AG04450 (cell line): ENCODE results near the gene ZBTB5. TPM values are rescaled to one million over a fixed set of nuclear protein-coding genes. Genes with fewer than 3 reads are reported as not detected.

ENCODE experiments used
- CTCF ChIA-PET: fragments of 300-600, 350-600 bp; formaldehyde crosslinking; extraction: SDS; loops from one replicate; lab custom pipeline; 2022; ENCODE audit warnings: antibody characterized with exemption, inconsistent platforms; lab: Charles Lee
- POLR2A ChIA-PET: fragments of 350-600 bp; formaldehyde crosslinking; extraction: SDS; loops from one replicate; lab custom pipeline; 2021; ENCODE audit warnings: antibody characterized with exemption, inconsistent platforms; lab: Yijun Ruan, JAX
- DNase-seq: peaks from one replicate; pipeline ENCODE4 v3.0.0-alpha.2; 2011; ENCODE audit warnings: low read depth, low spot score
- H3K27ac ChIP-seq: one replicate; pipeline ENCODE4 v1.5.1; 2012; ENCODE audit warnings: low read depth, low read length, control low read depth
- H3K27me3 ChIP-seq: one replicate; pipeline ENCODE4 v1.6.0; 2012; ENCODE audit warnings: low read length; ENCODE audit not compliant: control insufficient read depth, insufficient read depth
- H3K4me3 ChIP-seq: 2 replicates; pipeline ENCODE4 v1.5.1; 2011; ENCODE audit warnings: mild to moderate bottlenecking, low read depth, low read length, control low read depth
- H3K9me3 ChIP-seq: 2 replicates; pipeline ENCODE4 v1.5.1; 2012; ENCODE audit warnings: low read length; ENCODE audit not compliant: control insufficient read depth, insufficient read depth
- polyA plus RNA-seq: library from polyadenylated mRNA; depleted of rRNA; stranded (reverse); fragments of >200 nt; gene quantifications from 2 replicates; pipeline ENCODE4 v1.2.3, GENCODE V29; 2011
- TF ChIP-seq, protein P1 (sequence below): IDR thresholded peaks from 2 replicates; pipeline ENCODE4 v1.5.1; 2011; ENCODE audit warnings: low read depth, low read length, control low read depth, inconsistent platforms

Gene ZBTB5
- polyA plus RNA-seq, 1 experiment: 10.9 TPM

DNA sequence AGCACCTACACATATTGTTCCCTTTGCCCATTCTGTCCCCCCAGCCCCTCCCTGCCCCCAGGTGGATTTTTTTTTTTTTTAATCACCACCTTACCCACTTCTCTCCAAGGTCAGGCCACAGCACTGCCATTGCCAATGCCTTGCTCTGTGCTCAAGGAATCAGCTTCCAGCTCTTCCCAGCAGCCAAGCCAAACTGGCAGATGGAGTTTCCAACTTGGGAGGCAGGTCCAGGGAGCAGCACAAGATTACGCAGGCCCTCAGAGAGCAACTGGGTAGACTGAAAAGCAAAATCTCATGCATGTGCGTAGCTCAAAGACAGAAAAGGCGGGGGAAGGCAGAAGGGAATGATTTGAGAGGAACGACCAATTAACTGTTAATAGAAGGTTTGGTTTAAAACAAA is 27.6 kb downstream of the ZBTB5 start:
- ChIA-PET CTCF (no interaction called here), POLR2A (interaction anchor here (0.7 kb wide), 1 partner anchor 24 kb away, joined by 3 read pairs; no protein-coding TSS in a partner anchor)
- H3K4me3 ChIP-seq: no peak overlapping the region
- no peak for DNase-seq
- TF ChIP-seq, protein P1, sequence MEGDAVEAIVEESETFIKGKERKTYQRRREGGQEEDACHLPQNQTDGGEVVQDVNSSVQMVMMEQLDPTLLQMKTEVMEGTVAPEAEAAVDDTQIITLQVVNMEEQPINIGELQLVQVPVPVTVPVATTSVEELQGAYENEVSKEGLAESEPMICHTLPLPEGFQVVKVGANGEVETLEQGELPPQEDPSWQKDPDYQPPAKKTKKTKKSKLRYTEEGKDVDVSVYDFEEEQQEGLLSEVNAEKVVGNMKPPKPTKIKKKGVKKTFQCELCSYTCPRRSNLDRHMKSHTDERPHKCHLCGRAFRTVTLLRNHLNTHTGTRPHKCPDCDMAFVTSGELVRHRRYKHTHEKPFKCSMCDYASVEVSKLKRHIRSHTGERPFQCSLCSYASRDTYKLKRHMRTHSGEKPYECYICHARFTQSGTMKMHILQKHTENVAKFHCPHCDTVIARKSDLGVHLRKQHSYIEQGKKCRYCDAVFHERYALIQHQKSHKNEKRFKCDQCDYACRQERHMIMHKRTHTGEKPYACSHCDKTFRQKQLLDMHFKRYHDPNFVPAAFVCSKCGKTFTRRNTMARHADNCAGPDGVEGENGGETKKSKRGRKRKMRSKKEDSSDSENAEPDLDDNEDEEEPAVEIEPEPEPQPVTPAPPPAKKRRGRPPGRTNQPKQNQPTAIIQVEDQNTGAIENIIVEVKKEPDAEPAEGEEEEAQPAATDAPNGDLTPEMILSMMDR: no peak
- H3K27ac ChIP-seq: no peak overlapping the region
- no peaks in the 10 kb centered on the region; the same call in 1 of the 2 replicates for H3K9me3 ChIP-seq
- H3K27me3 ChIP-seq: no peaks in the 10 kb centered on the region

DNA sequence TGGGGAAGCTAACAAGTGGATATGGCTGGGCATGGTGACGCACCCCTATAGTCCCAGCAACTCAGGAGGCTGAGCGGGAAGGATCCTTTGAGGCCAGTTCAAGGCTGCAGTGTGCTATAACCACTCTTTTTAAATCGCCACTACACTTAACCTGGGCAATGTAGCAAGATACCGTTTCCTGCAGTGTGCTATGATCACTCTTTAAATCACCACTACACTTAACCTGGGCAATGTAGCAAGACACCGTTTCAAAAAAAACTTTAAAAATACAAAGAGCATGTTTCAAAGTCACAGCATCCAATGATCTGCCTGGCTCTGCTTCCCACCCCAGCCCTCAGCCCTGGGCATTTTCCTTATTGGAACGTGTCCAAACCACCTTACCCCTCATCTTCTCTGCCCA is 28.2 kb downstream of the ZBTB5 start:
- Histone ChIP-seq H3K4me3 (no peak overlapping the region), H3K27ac (no peak overlapping the region), H3K9me3 (no peaks in the 10 kb centered on the region; the same call in 1 of the 2 replicates), H3K27me3 (no peaks in the 10 kb centered on the region)
- CTCF ChIA-PET: no interaction called here
- DNase-seq: no peak
- POLR2A ChIA-PET: no interaction called here
- TF ChIP-seq, protein P1: no peak

DNA sequence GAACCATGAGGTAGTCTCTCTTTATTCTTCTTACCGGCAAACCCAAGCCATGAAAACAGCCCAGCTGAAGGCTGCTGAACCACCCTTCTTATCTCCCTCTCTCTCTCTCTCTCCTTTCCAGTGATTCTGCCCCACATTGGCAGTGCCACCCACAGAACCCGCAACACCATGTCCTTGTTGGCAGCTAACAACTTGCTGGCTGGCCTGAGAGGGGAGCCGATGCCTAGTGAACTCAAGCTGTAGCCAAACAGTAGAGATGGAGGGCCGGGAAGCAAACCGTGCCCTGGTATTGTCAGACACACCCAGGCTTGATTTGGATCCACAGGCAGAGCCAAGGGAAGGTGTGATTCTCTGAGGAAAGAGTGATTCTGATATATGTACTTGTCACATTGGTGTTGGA is 28.7 kb downstream of the ZBTB5 start:
- CTCF ChIA-PET: no interaction called here
- TF ChIP-seq, protein P1: no peak
- POLR2A ChIA-PET: no interaction called here

DNA sequence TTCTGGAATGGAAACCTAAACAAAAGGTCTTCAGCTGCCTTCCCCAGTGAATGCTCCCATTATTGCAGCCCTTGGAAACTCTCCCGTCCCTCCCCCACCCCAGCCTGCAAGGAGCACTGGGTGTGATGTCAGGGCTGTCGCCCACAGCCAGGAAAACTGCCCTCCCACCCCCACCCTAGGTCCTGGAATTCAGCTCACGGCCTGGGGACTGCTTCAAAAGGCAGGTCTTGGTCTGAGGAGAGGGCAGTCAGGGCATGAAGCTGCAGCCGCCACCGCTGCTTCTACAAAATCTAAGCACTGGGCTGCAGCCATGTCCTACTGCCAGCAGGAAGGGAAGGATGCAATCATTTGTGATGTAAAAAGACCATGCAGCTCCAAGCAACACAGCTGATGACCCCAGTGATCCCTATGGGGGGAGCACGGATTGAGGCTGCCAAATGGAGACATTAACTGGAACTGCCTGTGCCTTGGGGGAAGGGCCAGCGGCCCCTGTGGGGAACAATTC is 31.3 kb downstream of the ZBTB5 start:
- no peak for DNase-seq
- Histone ChIP-seq H3K9me3 (no peaks in the 10 kb centered on the region), H3K27ac (peak overlapping the region; percentile 11), H3K4me3 (no peak overlapping the region), H3K27me3 (no peaks in the 10 kb centered on the region)
- ChIA-PET POLR2A (no interaction called here), CTCF (no interaction called here)
- TF ChIP-seq, protein P1: no peak

More for the DNA sequence above, 28.7 kb downstream of the ZBTB5 start:
- Histone ChIP-seq H3K27ac (no peak overlapping the region), H3K27me3 (no peaks in the 10 kb centered on the region), H3K9me3 (no peaks in the 10 kb centered on the region), H3K4me3 (no peak overlapping the region)
- DNase-seq: no peak

DNA sequence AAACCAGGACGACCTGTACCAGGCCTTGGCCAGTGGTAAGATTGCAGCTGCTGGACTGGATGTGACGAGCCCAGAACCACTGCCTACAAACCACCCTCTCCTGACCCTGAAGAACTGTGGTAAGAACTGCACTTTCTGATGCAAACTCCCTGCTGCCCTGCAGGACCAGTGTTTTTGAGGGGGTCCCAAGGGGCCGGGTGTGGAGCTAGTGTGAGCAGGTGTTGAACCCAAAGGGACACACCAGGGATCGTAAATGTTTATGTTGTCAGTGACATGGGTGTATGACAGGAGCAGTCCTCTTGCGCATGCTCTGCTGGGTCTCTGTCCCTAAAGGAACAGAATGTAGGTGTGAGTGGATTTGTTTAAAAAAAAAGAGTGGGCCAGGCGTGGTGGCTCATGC is 33.2 kb downstream of the ZBTB5 start:
- ChIA-PET CTCF (interaction anchor here (1.6 kb wide), 1 partner anchor 17 kb away, joined by 3 read pairs; no protein-coding TSS in a partner anchor), POLR2A (no interaction called here)
- Histone ChIP-seq H3K27ac (no peak overlapping the region), H3K4me3 (no peak overlapping the region), H3K27me3 (no peaks in the 10 kb centered on the region), H3K9me3 (no peaks in the 10 kb centered on the region)
- no peak for DNase-seq
- TF ChIP-seq, protein P1: no peak
